SK-N-SH (cell line): ENCODE results near the gene RBM20.

Experiments
- CTCF ChIP-seq: fragments of 200-600 bp; sonication (generic); IDR thresholded peaks from 2 replicates; pipeline ENCODE4 v1.6.1; 2017; ENCODE audit warnings: antibody characterized with exemption, mild to moderate bottlenecking, moderate library complexity
- EP300 ChIP-seq, 2 experiments: IDR thresholded peaks; 2 replicates each; pipeline versions ENCODE4 v1.4.0 to v1.6.1; 2012; ENCODE audit warnings: borderline replicate concordance in 1 of 2, low read depth in 1 of 2, low read length in 1 of 2
- EZH2phosphoT487 ChIP-seq: fragments of 200-600 bp; sonication (generic); IDR thresholded peaks from 2 replicates; pipeline ENCODE4 v1.6.1; 2017; ENCODE audit warnings: low read depth, mixed run types, mild to moderate bottlenecking, antibody characterized with exemption, moderate library complexity, borderline replicate concordance
- GABPA ChIP-seq: IDR thresholded peaks from 2 replicates; pipeline ENCODE4 v1.4.0; 2012; ENCODE audit warnings: low read depth, mild to moderate bottlenecking
- MAX ChIP-seq: IDR thresholded peaks from 2 replicates; pipeline ENCODE4 v1.4.0; 2012; ENCODE audit warnings: low read depth
- MEF2A ChIP-seq: IDR thresholded peaks from 2 replicates; pipeline ENCODE4 v1.4.0; 2012; ENCODE audit warnings: low read depth, borderline replicate concordance
- POLR2AphosphoS5 ChIP-seq: IDR thresholded peaks from 2 replicates; pipeline ENCODE4 v1.6.1; 2012; ENCODE audit warnings: low read depth, low read length
- RAD21 ChIP-seq: IDR thresholded peaks from 2 replicates; pipeline ENCODE4 v1.6.1; 2012; ENCODE audit warnings: mild to moderate bottlenecking, low read length
- RCOR1 ChIP-seq: fragments of 150-350 bp; IDR thresholded peaks from 2 replicates; pipeline ENCODE4 v1.6.1; 2017; ENCODE audit warnings: antibody characterized with exemption, low read length
- REST ChIP-seq: IDR thresholded peaks from 2 replicates; pipeline ENCODE4 v1.6.1; 2012; ENCODE audit warnings: mild to moderate bottlenecking, low read depth, low read length, moderate library complexity
- RFX5 ChIP-seq: IDR thresholded peaks from 2 replicates; pipeline ENCODE4 v1.6.1; 2012; ENCODE audit warnings: mild to moderate bottlenecking, improper control_type of control experiment, low read length
- SIN3A ChIP-seq: IDR thresholded peaks from 2 replicates; pipeline ENCODE4 v1.6.1; 2012; ENCODE audit warnings: low read depth, mild to moderate bottlenecking, low read length, moderate library complexity, borderline replicate concordance
- USF1 ChIP-seq: IDR thresholded peaks from 2 replicates; pipeline ENCODE4 v1.4.0; 2012; ENCODE audit warnings: low read depth, borderline replicate concordance
- YY1 ChIP-seq: IDR thresholded peaks from 2 replicates; pipeline ENCODE4 v1.4.0; 2012; ENCODE audit warnings: low read depth, mild to moderate bottlenecking

GRCh38 chr10:110746254-110746826 is 102.2 kb downstream of the RBM20 start:
- no peak for TF ChIP-seq REST
- peak; percentile 87 for TF ChIP-seq CTCF
- TF ChIP-seq USF1: no peak
- no peak for TF ChIP-seq YY1
- no peak for TF ChIP-seq GABPA
- TF ChIP-seq MAX: no peak
- no peak for TF ChIP-seq POLR2AphosphoS5
- peak; percentile 98 for TF ChIP-seq RAD21
- TF ChIP-seq EZH2phosphoT487: no peak
- TF ChIP-seq RCOR1: no peak
- TF ChIP-seq MEF2A: no peak
- no peak for TF ChIP-seq RFX5
- TF ChIP-seq EP300 (IDR thresholded peaks at IDR 0.05; ENCODE audit: borderline replicate concordance in 1 of 2, low read depth in 1 of 2, low read length in 1 of 2): 0 out of 4 replicates have a peak, but pooled peaks of 1 of the 2 experiments have one; percentile 28
- no peak for TF ChIP-seq SIN3A
